Gastroesophageal sphincter (tissue), 3 donors: ENCODE measurements around the gene MOV10L1.

Experiments used
- POLR2A ChIP-seq, 2 donors: fragments of 450-650 bp; IDR thresholded peaks; one replicate each; pipeline ENCODE4 v1.6.1; 2017; ENCODE audit warnings: antibody characterized with exemption in 2 of 2, mild to moderate bottlenecking in 2 of 2, moderate library complexity in 1 of 2
- TF ChIP-seq, protein P1 (sequence below), 4 experiments: fragments of 200-600 bp in 2 of 4; fragments of 450-650 bp in 2 of 4; sonication (generic) in 1 of 4; IDR thresholded peaks; one replicate each; pipeline ENCODE4 v1.5.1; 2017 to 2019; ENCODE audit warnings: antibody characterized with exemption in 4 of 4, mild to moderate bottlenecking in 2 of 4, moderate library complexity in 2 of 4

DNA sequence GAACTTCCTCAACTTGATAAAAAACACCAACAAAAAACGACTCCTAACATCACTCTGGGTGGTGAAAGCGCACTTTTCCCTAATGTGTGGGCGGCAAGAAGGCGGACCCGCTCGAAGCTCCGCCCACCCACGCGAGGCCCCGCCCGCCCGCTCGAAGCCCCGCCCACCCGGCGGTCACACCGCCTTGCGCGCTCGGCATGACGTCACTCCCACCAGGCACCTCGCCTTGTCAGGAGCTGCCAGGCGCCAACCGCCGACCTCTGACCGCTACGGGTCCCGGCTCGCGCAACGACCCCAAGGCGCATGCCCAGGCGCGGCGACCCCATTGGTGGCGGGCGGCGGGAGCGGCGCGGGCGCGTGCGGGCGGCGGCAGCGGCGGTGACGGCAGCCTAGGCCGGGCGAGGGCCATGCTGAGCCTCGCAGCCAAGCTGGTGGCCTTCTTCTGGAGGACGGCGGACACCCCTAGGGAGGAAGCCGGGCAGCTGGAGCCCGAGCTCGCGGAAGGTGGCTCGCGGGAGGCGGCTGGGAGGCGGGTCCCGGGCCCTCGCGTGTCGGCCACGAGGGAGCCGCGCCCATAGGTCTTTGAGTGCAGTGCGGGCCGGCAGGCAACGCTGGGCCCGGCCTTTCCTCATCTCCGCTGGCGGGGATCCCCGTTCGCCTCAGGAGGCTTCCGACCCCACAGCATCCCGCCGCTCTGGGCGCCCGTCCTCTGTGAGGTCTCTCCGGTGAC lies at the start of gene MOV10L1:
- TF ChIP-seq, protein P1, sequence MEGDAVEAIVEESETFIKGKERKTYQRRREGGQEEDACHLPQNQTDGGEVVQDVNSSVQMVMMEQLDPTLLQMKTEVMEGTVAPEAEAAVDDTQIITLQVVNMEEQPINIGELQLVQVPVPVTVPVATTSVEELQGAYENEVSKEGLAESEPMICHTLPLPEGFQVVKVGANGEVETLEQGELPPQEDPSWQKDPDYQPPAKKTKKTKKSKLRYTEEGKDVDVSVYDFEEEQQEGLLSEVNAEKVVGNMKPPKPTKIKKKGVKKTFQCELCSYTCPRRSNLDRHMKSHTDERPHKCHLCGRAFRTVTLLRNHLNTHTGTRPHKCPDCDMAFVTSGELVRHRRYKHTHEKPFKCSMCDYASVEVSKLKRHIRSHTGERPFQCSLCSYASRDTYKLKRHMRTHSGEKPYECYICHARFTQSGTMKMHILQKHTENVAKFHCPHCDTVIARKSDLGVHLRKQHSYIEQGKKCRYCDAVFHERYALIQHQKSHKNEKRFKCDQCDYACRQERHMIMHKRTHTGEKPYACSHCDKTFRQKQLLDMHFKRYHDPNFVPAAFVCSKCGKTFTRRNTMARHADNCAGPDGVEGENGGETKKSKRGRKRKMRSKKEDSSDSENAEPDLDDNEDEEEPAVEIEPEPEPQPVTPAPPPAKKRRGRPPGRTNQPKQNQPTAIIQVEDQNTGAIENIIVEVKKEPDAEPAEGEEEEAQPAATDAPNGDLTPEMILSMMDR (IDR thresholded peaks at IDR 0.05), result no peak
- no peak for TF ChIP-seq POLR2A (IDR thresholded peaks at IDR 0.05)
